Measurements from ENCODE around the gene SLC35B1.

The SLC35B1 gene

DNA sequence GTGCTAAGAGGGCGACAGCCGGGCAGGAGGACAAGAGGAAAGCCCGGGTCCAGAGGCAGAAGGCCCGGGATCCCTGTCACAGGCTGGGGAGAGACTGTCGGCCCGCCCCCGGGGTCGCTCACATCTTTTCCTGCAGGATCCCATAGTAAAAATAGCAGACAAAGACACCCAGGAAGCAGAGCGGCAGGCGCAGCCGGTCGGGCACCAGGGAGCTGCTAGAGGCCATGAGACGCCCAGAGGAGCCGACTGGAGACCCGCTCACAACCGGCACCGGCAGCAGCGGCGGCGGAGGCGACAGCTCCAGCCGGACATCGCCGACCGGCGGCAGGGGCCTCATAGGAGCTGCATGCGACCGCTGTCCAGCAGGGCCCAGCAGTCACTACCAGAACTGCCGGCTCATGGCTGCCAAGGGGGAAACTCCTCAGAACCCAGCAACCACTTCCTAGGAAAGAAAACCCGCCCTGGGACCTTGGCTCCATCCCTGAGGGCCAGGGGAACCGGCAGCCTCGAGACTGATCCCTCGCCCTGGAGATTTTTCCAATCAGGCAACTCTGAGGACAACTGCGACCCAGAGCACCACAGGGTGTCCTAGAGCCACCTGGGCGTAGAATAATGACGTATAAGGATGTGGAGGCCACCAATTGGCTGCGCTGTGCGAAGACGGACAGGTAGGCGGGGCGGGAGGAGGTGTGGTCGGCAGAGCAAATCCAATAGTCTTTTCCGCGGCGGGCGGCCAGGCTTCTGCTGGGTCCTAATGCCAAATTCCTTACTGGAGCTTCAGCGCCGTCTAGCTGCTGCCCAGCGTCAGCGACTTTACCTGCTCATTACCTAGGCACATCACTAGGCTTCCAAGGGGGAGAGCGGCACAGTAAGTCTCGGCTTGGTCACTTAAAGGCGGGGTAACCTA, at the start of gene SLC35B1:
Gene SLC35B1 (minus strand): TSS at position 357 of the 907 bp plus-strand sequence. CDS start 131 bp downstream, at position 226.
- DNase-seq: peak; percentile 97

- no peak for DNase-seq
Measured at GRCh38 chr17:49757151-49757777, 49.5 kb upstream of the SLC35B1 start.

- no peak for DNase-seq
Measured at GRCh38 chr17:49756323-49757150, 48.8 kb upstream of the SLC35B1 start.

DNA sequence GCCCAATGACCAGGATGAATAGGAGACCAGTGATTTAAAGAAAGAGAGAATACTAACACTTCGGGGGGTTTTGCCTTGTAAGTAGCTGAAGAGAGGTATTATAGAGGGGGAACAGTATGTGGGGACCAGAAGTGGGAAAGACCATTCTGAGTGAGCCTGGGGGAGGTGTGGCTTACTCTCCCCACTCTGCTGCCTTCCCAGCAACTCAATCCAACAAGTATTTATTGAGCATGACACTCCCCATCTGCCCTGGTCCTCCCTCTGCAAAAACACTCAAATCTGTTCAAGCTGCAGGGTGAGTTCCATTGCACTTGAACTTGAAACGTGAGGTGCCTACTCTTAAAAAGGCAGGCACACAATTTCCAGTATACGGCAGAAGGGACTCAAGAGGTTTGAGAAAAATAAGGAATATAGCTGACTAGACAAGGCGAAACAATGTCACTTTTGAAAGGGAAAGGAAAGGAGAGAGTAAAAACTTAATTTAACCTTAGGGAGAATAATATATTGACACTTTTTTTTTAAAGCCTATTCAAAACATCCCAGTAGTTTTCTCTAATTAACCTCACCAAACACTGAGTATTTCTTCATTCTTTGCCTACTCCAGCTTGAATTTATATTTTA, 48.0 kb upstream of the SLC35B1 start:
- DNase-seq: no peak

DNA sequence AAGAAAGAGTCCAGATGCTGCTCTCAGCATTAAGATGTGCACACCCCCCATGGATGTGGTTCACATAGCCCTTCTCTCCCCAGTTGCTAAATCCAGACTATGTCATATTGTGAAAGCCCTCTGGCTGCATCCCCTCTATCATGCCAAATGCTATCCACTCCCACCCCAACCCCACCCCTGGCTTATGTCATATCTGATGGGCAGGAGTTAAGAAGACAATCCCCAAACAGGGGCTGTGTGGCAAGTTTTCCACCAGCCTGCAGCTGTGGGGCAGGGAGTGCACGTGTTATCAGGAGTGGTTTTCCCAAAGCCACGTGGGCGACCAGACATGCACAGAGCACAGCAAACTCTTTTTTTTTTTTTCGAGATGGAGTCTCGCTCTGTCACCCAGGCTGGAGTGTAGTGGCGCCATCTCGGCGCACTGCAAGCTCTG, 46.2 kb upstream of the SLC35B1 start:
- no peak for DNase-seq

- no peak for DNase-seq
Measured at GRCh38 chr17:49752508-49752907, 44.7 kb upstream of the SLC35B1 start.

- DNase-seq: no peak
Measured at GRCh38 chr17:49749730-49750129, 42.0 kb upstream of the SLC35B1 start.

GRCh38 chr17:49748791-49749190, 41.0 kb upstream of the SLC35B1 start:
- DNase-seq: no peak

GRCh38 chr17:49748223-49748622, 40.5 kb upstream of the SLC35B1 start:
- no peak for DNase-seq

- DNase-seq: no peak
Measured at GRCh38 chr17:49747632-49748031, 39.9 kb upstream of the SLC35B1 start.

- no peak for DNase-seq
Measured at GRCh38 chr17:49746791-49747490, 39.2 kb upstream of the SLC35B1 start.

DNA sequence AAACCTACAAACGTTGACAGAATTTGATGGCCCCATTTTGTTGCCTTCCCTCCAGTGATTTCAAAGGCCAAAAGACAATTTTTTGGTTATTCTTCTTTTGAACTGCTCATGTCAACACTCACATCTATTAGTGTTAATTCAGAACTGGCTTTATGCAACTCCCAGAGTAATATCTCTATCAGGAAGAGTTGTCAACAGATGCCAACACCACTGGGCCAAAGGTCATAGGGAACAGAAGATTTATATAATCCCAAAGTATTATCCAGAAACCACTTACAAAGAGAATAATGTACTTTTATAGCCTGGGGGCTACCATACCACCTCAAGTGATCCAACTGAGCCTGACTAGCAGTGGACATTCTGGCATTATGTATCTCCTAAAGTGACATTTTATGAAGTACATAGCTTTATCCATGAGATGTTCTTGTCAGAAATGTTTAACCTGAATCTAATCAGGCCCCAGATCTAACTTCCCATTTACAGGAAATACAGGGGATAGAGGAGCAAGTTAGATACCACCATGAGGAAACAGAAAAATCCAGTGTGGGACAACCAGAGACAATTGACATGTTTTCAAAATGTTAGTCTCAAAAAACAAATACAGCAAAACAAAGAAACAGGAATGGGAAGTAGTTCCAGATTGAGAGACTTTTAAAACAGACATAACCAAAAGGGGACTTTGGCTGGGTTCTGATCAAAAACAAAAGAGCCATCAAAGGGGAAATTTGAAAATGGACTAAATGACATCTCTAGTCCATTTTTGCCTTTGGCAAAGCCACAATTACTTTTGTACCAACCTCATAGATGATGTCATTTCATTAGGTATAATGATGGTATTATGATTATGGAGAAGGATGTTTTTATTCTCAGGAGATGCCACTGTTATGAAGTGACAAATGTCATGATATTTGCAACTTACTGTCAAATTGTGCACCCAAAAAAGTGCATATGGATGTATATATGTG, 37.7 kb upstream of the SLC35B1 start:
- DNase-seq: no peak

DNA sequence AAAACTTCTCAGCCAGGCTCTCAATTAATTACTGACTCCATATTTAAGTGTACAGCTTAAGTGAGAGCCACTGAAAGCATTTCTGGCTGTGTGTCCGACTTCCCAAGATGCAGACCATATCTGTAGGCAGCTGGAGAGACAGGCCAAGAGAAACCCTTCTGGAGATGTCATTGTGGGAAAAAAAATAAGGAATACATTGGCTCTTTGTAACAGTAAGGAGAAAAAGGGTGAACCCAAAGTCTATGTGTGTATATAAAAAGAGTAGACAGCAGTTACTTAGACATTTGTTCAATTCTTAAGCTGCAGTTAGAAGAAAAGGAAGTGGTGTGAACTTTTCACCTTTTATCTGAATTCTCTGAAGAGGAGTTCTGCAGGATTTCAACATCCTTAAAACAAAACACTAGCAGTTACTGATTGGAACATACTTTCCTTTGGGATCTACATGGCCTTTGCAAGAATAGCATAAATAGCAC, 34.4 kb upstream of the SLC35B1 start:
- no peak for DNase-seq

DNA sequence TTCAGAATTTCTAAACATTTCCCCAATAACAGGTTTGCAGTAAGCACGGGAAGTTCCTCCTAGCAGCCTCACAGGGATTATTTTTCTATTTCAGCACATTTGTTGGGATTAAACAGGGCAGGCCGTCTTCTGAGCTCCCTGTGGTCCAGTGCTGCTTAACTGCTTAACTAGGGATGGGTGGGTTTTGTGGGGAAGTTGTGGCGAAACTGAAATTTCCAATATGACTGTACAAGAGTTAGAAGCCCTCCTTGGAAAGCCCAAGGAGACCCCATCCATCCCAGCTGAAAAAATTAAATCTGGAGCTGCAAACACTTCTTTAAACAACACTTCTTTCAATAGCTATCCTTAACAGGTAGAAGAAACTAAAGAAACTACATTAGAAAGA, 33.9 kb upstream of the SLC35B1 start:
- no peak for DNase-seq

GRCh38 chr17:49741009-49741691, 33.4 kb upstream of the SLC35B1 start:
- no peak for DNase-seq

GRCh38 chr17:49739641-49740271, 32.0 kb upstream of the SLC35B1 start:
- DNase-seq: peak; percentile 74

DNA sequence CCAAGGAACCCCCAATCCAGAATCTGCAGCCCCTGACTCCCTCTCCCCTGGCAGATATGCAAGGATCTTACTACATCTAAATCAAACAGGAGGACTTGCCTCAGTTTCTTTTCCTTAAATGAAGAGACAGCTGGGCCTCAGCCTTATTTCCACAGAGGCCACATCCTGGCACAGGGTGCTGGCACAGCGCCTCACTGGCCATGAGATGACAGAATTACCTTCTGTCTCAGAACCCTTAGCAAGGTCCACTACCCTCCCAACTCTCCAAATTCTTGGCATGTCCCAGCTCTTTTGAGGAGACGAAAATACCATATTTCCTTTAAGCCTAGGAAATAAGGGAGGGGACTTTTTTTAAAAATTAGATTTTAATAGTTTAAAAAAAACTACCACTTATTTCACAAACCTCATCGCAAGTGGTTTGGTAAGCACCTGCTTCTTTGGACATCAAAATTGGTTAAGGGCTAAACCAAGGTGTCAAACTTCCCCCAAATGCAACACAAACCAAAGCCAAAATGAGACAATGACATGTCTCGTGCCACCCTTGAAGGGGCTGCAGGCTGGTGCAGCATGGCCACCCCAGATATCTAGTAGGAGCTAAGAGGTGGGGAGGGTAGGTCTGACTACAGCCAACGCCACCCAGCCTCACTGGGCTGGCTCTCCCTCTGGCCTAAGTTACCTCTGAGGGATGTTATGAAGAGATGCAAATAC, 30.8 kb upstream of the SLC35B1 start:
- DNase-seq: no peak

GRCh38 chr17:49734515-49735490, 27.0 kb upstream of the SLC35B1 start:
- DNase-seq: no peak

Data from NCI-H2171 (cell line).